HG03025 (cell line): ENCODE data around the gene BSPH1.
"Not testable (repeated sequence)": the region's sequence is repeated elsewhere in the genome, so short reads cannot be mapped to it uniquely, and the experiment has no call there.

Source experiments
- ATAC-seq: cut with Tn5 transposase; IDR thresholded peaks from one replicate; pipeline ENCODE4 v1.9.1; 2021; ENCODE audit warnings: mild to moderate bottlenecking, moderate library complexity; ENCODE audit not compliant: unreplicated experiment, low FRiP score

BSPH1 gene, protein sequence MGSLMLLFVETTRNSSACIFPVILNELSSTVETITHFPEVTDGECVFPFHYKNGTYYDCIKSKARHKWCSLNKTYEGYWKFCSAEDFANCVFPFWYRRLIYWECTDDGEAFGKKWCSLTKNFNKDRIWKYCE

DNA sequence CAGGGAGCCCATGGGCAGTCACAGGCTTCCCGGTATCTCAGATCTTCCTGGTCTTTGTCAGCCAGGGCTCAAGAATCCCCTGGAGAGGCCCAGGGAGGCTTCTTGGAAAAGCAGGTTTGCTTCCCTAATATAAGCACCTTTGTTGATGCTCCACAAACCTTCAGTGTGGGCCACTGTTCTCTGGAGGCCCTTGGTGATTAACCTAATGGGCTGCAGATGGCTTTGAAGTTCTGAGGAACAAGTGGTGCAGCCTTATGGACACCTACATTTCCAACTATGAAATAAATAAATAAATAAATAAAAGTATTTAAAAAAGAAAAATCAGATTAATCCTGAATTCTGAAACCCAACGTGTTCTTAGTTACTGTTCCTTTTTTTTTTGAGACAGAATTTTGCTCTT lies at the start of gene BSPH1:
TSS of gene BSPH1 (minus strand) at position 101 of the 400 bp plus-strand sequence. CDS start at position 12, 89 bp downstream.
- no peak for ATAC-seq

DNA sequence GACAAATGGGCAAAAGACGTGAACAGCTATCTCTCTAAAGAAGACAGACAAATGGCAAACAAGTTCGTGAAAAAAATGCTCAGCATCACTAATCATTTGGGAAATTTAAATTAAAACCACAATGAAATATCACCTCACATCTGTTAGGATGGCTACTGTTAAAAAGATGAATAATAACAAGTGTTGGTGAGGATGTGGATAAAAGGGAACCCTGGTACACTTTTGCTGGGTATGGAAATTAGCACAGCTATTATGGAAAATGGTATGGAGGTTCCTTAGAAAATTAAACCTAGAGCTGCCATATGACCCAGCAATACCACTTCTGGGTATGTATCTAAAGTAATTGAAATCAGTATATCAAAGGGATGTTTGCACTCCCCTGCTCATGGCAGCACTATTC lies 44.8 kb upstream of the BSPH1 start:
- no peak for ATAC-seq

DNA sequence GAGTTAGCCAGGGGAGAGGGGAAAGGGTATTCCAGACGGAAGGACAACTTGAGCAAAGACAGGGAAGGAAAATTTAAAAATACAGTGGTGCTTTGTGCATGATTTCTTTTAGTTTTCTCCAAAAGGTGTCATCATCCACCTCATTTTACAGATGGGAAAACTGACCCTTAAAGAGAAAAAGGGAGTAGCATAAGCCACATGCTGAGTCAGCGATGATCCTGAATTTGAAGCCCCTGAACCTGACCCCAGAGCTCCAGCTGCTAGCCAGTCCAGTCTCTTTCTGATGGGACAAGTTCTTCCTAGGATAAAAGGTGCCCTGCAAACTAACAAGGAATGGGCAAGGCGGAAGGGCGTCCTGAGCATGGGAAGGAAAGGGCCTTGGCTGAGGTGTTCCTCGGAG lies 41.6 kb upstream of the BSPH1 start:
- ATAC-seq = no peak

DNA sequence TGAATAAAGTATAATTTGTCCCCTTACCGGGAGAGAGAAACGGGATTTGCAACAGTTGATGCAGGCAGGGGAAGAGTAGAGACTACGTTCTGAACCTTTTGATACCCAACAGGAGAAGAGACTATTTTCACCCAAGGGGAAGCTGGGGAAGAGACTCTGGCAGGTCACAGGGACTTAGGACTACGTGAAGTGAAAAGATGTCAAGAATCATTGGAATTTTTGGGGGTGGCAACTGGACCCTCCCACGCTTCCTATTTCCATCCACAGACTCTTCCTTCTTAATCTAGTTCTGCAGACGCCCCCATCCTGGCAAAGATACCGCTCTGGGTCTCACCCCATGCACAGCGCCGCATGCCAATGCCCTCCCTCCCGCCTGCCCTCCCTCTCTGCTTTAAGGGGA lies 38.1 kb upstream of the BSPH1 start:
- no peak for ATAC-seq

DNA sequence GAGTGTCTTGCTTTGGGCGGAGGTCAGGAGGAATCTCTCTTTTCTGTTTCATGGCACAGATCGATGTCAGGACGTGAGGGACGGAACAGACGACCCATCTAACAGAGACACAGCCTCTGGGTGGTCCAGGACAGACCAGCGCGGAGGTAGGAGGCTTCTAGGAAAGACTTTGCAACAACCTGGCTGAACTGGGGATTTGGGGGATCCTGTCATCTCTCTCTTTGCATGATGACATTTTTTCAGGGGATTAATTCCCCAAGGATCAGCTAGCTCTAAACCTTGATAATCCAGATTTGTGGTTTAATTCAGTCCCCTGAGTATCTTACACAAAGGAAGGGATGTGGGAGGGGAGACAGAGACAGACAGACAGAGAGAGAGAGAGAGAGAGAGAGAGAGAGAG lies 37.5 kb upstream of the BSPH1 start:
- no peak for ATAC-seq

DNA sequence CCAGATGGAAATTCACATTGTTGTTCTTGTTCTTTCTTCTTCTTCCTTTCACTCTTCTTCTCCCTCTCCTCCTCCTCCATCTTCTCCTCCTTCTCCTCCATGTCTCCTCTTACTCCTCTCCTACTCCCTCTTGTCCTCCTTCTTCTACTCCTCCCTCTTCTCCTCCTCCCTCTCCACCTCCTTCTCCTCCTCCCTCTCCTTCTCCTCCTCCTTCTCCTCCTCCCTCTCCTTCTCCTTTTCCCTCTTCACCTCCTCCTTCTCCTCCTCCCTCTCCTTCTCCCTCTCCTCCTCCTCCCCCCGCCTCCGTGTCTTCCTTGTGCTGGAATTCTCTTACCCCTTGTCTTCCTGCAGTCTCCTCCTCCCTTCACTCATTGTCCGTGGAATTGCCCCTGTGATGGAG lies 33.5 kb upstream of the BSPH1 start:
- ATAC-seq = no peak

DNA sequence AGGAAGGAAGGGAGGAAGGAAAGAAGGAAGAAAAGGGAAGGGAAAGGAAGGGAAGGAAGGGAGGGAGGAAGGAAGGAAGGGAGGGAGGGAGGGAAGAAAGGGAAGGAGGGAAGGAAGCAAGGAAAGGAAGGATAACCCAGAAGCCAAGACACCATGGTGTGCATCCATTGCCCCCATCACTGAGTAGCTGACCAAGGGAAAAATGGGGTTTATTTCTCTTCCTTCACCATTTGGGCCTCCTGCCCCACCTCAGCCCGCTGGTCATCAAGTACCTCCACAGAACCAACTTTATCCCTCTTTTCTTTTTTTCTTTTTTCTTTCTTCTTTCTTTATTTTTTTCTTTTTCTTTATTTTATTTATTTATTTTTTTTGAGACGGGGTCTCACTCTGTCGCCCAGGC lies 31.5 kb upstream of the BSPH1 start:
- ATAC-seq = no peak

DNA sequence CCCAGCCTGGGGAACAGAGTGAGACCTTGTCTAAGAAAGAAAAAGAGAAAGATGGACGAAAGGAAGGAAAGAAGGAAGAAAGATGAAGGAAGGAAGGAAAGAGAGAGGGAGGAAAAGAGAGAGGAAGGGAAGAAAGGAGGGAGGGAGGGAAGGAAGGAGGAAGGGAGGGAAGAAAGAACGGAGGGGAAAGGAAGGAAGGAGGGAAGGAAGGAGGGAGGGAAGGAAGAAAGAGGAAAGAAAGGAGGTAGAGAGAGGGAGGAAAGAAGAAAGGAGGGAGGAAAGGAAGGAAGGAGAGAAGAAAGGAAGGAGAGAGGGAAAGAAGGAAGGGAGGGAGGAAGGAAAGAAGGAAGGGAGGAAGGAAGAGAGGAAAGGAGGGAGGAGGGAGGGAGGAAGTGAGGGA lies 31.0 kb upstream of the BSPH1 start:
- ATAC-seq = no peak

DNA sequence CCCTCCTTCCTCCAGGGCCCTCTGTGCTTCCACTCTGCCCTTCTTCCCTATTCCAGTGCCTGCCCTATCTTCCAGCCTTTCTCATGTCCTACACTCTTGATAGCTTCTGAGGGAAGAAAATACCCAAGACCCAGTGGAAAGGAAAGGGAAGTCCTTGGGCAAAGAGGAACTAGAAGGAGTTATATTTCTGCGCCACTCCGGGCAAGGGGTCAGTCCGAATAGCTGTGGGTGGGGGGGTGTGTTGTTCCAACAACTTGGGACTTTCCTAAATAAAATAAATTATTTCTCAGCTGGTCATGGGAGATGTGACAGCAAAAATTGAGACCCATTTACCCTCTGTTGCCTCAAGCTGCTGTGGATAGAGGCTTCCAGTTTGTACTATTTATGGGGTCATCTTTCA lies 28.7 kb upstream of the BSPH1 start:
- no peak for ATAC-seq

DNA sequence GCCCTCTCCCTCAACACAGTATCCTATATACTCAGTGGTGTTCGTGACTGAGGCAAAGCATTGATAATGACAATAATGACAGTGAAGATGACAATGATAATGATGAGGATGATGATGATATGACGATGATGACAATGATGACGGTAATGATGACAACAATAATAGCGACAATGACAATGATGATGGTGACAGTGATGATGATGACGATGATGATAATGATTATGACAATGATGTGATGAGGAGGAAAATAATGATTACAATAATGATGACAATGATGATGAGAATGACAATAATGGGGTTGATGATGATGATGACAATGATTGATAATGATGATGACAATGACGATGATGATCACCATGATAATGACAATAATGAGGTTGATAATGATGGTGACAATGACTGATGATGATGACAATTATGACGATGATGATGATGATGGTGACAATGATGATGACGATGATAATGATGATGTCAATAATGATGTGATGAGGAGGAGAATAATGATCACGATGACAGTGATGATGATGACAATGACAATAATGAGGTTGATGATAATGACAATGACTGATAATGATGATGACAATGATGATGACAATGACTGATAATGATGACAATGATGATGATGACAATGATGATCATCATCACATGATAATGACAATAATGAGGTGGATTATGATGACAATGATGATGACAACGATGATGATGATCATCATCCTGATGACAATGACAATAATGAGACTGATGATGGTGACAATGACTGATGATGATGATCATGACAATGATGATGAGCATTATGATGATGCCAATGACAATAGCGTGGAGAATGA lies 19.2 kb upstream of the BSPH1 start:
- ATAC-seq = no peak

DNA sequence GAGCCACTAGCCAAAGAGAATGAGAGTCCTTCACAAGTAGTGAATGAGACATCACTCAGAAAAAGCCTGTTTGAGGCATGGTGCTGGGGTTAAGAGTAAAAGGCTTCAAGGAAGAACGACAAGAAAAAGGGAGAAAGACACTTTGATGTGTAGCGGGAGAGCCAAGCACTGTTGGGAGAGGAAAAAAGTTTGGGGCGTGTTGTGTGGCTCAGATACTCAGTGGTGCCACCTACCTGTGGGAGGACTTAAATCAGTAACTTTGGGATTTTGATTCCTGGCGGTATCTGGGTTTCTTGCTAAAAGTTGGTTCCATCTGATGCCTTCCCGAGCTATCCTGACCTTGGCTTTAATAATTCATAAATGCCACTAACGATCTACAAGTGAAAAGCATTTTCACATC lies 14.8 kb upstream of the BSPH1 start:
- no peak for ATAC-seq

DNA sequence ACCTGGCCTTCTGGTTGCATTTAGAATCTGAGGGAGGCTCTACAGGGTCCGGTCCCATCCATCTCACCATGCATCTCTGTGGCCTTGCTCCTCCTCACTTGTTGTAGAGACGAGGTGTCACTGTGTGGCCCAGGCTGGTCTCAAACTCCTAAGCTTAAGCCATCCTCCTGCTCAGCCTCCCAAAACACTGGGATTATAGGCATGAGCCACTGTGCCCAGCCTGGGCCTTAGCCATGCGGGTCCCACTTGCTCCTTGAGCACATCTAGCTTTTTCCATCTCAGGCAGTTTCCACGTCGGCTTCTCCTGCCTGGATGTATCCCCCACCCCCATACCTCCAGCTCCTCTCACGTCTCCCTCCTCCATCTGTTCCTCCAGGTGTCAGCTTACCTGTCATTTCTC lies 12.3 kb upstream of the BSPH1 start:
- no peak for ATAC-seq

DNA sequence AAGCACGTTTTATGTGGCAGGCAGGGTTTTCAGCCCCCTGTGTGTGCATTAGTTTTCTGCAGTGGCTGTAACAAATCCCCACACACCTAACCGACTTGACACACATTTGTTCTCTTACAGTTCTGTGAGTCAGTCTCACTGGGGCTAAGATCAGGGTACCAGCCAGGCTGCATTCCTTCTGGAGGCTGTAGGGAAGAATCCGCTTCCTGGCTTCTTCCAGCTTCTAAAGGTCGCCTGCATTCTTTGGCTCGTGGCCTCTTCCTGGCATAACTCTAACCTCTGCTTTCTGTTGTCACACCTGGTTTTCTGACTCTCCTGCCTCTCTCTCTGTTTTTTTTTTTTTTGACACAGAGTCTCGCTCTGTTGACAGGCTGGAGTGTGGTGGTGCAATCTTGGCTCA lies 8.9 kb upstream of the BSPH1 start:
- ATAC-seq = no peak

DNA sequence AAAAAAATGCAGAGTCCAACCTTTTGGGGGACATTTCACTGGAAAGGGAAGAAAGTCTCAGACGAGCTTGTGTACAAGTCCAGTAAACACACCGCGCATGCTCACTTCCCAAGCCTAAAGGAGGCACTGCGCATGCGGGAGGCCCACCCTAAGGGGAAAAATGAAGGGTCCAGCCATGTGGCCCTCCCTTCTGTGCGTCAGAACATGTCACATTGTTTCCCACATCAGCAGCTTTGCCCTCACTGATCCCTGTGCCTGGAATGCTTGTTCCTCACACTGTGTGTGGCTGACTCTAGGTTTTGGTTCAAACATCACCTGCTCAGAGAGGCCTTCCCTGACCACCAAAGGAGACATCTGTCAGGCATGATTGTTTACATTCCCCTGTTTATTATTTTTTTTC lies 6.8 kb upstream of the BSPH1 start:
- no peak for ATAC-seq

DNA sequence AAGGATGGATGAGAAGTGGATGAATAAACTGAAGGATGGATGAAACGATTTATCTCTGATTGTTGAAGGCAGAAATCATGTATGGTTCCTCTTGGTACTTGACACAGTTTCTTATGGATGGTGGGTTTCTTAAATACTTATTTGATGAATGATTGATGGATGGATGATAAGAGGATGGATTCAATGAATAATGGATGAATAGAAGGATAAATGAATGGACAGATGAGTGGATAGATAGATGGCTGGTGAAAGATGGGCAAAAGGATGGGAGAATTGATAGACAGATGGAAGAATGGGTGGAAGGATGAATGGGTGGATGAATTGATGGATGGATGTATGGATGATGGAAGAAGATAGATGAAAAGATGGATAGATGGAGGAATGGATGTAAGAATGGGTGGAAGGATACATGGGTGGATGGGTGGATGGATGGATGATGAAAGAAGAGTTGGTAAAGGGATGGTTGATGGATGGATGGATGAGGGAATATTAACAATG lies 4.3 kb upstream of the BSPH1 start:
- no peak for ATAC-seq

DNA sequence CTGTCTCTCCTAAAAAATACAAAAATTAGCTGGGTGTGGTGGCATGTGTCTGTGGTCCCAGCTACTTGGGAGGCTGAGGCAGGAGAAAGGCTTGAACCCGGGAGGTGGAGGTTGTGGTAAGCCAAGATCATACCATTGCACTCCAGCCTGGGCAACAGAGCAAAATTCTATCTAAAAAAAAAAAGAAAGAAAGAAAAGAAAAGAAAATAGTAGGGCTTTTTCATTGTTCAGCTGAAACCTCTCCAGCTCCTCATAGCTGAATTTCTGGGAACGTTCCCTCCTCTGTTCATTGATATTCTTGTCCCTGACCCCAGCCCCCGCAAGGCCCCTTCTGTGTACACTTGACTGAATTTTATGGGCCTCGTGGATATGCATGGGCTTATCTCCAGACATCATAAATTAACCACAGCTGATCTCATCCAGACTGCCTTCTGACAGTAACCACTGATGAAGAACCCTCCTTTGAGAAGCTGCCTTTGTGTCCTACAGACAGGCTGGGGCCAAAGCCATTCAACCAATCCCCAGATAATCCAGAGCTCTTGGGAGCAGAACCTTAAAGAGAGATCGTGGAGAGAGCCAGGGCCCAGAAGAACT lies 2.3 kb upstream of the BSPH1 start, which contains the start of gene ELSPBP1:
TSS of gene ELSPBP1 (plus strand) at position 424 of the 594 bp plus-strand sequence. CDS start 14,036 bp downstream, outside the sequence.
- no peak for ATAC-seq

DNA sequence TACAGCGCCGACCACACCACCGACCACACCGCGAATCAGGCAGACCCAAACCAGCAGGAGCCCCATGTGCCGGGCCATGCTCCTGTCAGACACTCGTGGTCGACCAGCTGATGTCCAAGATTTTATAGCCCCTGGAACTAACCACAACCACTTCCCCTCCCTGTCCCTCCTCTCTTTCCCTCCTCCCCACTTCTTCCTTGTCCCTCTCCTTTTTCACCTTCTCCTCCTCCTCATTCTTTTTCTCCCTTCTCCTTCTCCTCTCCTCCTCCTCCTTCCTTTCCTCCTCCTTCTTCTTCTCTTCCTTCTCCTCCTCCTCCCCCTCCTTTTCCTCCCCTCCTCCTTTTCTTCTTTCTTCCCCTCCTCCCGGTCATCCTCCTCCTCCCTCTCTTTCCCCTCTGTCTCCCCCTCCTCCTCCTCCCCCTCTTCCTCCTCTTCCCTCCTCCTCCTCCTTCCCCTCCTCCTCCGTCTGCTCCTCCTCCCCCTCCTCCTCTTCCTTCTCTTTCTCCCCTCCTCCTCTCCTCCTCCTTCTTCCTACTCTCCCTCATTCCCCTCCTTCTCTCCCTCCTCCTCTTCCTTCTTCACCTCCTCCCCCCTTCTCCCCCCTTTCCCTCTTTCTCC lies 670 bp downstream of the BSPH1 start:
- ATAC-seq = no peak

DNA sequence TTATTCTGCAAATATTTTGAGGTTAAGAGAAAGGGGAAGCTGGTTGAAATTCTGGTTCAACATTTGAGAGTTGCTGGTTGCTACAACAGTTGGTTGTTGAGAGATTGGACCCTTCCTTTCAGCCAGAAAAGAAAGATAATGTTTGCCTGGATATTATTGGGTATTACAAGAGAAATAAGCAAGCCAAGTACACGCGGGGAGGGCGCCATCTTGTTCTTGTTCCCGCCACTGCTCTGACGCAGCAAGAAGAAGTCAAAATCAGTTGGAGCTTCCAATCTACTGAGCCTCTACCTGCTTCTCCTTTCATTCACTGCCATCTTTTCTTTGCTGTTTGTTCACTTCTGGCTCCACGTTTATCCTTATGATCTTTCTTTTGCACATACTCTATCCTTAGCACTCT lies 18.4 kb downstream of the BSPH1 start:
- no peak for ATAC-seq

DNA sequence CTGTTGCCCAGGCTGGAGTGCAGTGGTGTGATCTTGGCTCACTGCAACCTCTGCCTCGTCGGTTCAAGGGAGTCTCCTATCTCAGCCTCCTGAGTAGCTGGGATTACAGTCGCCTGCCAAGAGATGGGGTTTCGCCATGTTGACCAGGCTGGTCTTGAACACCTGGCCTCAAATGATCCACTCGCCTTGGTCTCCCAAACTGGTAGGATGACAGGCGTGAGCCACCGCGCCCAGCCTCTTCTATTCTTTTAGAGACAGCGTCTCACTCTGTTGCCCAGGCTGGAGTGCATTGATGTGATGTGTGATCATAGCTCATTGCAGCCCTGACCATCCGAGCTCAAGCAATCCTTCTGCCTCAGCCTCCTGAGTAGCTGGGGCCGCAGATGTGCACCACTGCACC lies 36.0 kb downstream of the BSPH1 start:
- not testable (repeated sequence) for ATAC-seq

DNA sequence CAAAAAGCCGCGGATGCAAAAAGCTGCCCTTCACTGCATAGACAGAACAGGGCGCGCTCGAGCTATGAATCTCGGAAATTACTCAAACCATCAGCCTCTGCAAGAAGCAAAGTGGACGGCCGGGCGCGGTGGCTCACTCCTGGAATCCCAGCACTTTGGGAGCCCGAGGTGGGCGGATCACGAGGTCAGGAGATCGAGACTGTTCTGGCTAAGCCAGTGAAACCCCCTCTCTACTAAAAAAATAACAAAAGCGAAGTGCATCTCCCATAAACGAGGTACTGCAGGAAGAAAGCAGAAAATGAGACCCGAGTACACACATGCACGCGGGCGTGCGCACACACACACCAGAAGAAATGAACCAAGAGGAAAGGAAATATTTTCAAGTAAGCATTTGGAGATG lies 39.8 kb downstream of the BSPH1 start:
- not testable (repeated sequence) for ATAC-seq

DNA sequence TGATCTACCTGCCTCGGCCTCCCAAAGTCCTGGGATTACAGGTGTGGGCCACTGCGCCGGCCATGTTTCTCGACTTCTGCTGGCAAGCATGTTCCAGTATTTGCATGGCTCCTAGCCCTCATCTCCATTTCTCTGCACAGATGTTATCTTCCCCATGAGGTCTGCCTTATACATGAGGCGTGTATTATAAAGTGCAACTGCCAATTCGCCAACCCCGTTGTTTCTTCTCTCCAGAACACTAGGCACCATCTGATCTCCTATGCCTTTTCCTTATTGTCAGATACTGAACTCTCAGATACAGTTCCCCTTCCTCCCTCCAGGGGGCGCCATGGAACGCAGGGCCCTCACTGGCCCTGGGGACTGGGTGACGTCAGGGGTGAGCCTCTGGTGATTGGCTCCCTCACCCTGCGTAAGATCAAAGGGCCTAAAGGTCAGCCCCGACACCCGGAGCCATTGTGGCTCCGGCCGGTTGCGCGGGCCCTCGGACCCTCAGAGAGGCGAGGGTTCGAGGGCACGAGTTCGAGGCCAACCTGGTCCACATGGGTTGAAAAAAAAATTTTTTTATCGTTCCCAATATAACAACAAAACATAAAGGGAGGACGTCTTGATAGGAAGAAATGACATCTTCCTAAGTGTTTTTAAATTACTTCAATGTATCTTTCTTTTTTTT lies 42.0 kb downstream of the BSPH1 start:
- not testable (repeated sequence) for ATAC-seq
